HS-5 (cell line): ENCODE results near the gene TM7SF3.
"Not testable (repeated sequence)": the region's sequence is repeated elsewhere in the genome, so short reads cannot be mapped to it uniquely, and the experiment has no call there.

Experiments used
- DNase-seq: peaks from one replicate; pipeline ENCODE4 v3.0.0-alpha.2; 2012; ENCODE audit warnings: low read depth

TM7SF3 gene

DNA sequence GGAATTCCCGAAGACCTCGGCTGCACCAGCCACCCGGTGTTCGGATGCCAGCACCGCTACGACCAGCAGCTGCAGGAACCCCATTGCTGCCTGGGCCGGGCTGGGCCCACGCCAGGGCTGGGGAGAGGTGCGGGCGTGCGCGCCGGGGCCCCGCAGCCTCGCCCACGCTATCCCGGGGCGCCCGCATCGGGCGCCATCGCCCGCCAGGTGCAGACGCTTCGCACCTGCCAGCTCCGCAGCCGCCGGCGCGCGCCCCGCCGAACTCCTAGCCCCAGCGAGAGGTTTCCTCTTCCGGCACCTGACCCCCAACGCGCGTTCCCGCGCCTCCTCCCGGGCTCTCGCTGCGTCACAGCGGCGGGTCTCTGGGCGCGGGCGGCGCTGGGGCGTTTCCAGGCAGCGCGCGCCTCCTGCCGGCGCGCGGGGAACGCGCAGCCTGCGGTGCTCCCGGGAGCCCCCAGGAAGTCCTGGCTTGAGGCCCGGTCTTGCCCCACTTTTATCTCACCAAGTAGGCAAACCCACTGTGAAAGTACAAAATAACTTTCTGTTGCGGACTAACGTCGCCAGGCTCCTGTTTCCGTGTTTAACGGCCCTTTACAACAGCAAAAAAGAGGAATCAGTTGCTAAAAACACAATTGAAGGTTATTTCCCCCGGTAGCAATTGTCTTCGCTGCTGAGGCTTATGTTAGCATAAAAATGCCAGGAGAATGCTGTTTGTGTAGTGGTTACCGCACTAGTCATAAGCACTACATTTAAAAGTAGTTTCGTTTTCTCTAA lies at the start of gene TM7SF3:
Gene TM7SF3, minus strand, starts transcription at position 300 of the 774 bp plus-strand sequence. Its CDS starts 216 bp downstream, at position 84.
- peak; percentile 53 for DNase-seq

GRCh38 chr12:27063250-27063851 lies 49.2 kb upstream of the TM7SF3 start:
- DNase-seq, result no peak

DNA sequence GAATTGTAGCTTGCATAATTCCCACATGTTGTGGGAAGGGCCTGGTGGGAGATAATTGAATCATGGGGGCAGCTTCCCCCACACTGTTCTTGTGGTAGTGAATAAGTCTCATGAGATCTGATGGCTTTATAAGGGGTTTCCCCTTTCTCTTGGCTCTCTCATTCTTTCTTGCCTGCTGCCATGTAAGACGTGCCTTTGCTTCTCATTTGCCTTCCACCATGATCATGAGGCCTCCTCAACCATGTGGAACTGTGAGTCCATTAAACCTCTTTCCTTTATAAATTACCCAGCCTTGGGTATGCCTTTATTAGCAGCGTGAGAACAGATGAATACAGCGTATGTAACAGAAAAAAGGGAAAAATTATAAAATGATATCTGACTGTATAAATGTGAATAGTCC lies 47.1 kb upstream of the TM7SF3 start:
- DNase-seq, result no peak

- DNase-seq, result no peak
Measured at GRCh38 chr12:27060740-27061139, 46.6 kb upstream of the TM7SF3 start.

DNA sequence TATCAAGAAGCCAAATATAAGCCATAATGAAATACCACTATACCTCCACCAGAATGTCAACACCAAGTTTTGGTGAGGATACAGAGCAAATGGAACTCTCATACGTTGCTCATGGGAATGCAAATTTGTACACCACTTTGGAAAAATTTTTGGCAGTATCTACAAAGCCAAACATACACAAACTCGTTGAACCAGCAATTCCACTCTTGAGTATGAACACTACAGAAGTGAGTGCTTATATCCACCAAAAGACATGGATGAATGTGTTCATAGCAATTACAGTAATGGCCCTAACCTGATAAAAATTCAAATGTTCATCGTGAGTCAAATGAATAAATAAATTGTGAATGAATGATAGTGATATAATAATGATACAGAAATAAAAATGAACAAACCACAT lies 43.4 kb upstream of the TM7SF3 start:
- DNase-seq, result no peak

GRCh38 chr12:27055966-27056365 lies 41.8 kb upstream of the TM7SF3 start:
- DNase-seq, result no peak

DNA sequence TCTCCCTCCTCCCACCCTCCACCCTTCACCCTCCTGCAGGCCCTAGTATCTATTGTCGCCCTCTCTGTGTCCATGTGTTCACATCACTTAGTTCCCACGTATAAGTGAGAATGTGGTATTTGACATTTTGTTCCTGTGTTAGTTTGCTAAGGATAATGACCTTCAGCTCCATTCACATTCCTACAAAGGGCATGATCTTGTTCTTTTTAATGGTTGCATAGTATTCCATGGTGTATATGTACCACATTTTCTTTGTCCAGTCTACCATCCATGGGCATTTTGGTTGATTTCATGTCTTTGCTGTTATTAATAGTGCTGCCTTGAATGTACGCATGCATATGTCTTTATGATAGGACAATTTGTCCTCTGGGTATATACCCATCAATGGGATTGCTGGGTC lies 38.6 kb upstream of the TM7SF3 start:
- DNase-seq, result no peak

DNA sequence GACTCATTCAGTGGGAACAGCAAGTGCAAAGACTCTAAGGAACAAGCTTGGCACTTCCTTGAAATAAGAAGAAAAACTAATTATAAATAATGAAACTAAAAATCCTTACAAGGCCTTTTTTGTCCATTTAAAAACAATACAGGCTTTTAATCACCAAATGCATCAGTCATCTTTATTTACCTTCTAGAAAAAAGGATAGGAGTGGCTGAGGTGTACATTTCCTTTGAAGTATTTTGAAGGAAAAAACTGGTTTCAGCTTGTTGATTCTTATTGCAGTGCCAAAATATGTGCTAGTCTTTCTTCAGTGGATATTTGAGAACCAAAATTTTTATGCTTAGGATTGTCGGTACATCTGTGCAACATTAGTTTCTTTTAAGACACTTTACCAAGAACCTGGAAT lies 38.0 kb upstream of the TM7SF3 start:
- no peak for DNase-seq

DNA sequence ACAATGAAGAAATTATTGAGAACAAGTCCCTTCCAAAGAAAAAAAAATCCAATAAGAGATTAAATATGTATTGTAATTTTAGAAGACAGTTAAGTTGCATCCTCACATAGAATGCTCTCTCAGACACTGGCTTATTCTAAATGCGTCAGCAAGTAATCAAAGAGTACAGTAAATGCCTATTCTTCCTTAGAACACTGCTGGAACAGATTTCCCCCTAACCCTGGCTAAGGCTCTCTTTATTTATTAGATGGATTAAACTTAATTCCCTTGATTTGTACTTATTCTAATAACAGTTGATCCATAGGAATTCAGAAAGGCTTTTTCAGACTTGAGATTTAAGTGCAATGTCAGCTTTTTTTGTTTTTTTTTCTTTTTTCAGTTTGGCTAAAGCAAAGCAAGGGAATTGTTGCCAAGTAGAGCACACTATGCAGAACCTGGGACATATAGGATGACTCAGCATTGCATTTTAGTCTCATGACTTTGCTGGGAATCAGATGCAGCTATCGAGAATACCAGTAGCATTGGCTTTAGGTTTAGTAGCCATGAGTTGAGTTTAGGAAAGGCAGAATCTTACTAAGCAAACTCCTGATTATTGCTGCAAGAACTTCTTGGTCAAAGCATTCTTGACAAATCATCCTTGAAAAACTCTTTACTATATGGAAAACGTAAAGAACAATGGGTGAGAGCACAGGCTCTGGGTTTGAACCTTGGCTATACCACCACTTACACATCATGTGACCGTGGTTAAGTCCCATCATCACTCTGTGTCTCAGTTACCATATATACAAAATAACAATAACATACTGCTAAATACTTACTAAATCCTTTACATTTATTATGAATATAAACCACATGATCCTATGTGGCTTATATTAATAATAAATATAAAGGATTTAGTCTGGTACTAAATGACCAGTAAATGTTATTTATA lies 34.9 kb upstream of the TM7SF3 start:
- peak; percentile 76 for DNase-seq

- not testable (repeated sequence) for DNase-seq
Measured at GRCh38 chr12:27042018-27042417, 27.8 kb upstream of the TM7SF3 start.

DNA sequence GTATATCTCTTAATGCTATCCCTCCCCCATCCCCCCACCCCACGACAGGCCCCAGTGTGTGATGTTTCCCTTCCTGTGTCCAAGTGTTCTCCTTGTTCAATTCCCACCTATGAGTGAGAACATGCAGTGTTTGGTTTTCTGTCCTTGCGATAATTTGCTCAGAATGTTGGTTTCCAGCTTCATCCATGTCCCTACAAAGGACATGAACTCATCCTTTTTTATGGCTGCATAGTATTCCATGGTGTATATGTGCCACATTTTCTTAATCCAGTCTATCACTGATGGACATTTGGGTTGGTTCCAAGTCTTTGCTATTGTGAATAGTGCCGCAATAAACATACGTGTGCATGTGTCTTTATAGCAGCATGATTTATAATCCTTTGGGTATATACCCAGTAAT lies 26.5 kb upstream of the TM7SF3 start:
- not testable (repeated sequence) for DNase-seq

DNA sequence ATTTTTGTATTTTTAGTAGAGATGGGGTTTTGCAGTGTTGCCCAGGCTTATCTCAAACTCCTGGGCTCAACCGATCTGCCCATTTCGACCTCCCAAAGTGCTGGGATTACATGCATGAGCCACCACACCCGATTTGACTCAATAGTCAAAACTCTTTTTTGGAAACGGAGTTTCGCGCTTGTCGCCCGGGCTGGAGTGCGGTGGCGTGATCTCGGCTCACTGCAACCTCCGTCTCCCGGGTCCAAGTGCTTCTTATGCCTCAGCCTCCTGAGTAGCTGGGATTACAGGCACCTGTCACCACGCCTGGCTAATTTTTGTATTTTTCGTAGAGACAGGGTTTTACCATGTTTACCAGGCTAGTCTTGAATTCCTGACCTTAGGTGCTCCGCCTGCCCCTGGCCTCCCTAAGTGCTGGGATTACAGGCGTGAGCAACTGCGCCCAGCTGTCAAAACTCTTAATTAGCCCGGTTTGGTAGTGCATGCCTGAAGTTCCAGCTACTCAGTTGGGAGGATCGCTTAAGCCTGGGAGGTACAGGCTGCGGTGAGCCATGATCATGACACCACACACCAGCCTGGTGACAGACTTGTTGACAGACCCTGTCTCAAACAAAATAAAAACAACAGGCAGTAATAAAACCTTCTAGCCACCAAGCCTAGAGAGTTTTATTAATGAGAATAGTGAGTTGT lies 20.6 kb upstream of the TM7SF3 start:
- no peak for DNase-seq

DNA sequence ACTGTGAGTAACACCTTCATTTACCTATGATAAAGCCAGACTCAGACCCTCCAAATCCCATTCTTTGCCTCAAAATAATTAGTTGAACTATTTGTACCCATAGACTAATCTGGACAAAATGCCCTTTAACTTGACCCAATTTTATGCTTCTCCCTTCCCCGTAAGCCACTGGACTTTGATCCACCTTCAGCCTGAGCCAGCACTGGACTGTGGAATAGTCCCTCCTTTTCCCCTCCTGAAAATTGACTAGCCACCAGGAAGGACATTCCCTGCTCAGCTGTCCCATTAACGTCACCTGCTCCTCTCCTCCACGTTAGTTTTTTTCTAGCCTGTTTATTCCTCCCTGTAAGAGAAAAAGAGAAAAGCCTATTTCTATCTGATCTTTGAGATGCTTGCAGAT lies 18.5 kb upstream of the TM7SF3 start:
- DNase-seq, result no peak

GRCh38 chr12:27031531-27031930 lies 17.3 kb upstream of the TM7SF3 start:
- no peak for DNase-seq

GRCh38 chr12:27026257-27026656 lies 12.1 kb upstream of the TM7SF3 start:
- DNase-seq, result no peak

- no peak for DNase-seq
Measured at GRCh38 chr12:27025116-27025515, 10.9 kb upstream of the TM7SF3 start.

GRCh38 chr12:27024291-27024690 lies 10.1 kb upstream of the TM7SF3 start:
- DNase-seq, result no peak

GRCh38 chr12:27020761-27021160 lies 6.6 kb upstream of the TM7SF3 start:
- no peak for DNase-seq

DNA sequence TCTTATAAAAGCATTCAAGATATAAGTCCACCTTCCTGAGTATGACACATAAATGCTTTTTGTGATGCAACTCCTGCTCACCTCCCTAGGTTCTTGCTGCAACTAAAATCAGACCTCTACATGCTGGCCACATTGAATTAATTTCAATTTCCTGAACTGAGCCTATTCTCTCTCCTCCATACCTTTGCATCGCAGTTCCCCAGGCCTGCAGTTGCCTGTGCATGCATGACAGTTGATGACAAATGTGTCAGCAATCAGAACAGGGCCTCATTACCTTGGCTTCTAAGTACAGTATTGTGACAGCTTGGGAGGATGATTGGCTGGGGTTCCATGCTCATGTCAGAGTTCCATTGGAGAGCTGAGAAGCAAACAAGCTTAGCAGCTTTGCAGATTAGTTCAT lies 3.9 kb upstream of the TM7SF3 start:
- no peak for DNase-seq

DNA sequence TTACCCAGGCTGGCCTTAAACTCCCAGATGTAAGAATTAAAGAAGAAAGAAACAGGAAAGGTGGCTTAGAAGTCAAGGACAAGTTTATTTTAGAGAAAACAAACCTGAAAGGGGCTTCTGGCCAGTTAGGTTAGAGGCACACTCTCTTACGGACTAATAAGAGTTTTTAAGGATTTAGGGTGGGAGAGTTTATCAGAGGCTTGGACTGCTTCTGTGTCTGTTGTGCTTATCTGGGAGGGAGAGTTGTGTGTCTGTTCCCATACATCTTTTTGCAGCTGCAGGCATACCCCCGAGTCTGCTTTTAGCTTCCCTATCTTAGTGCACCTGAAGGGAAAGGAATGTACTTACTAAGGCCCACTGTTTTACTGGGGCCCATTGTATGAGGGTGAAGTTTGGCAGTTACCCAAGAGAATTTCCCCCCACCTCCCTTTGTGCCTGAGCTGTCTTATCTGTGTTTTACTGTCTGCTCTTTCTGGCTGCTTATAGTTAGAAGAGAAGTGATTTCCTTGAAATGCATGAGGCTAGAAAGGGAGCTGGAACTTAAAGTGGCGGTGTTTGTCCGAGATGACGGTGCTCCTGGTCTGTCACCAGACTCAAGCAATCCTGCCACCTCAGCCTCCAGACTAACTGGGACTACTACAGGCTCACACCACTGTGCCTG lies 3.1 kb upstream of the TM7SF3 start:
- not testable (repeated sequence) for DNase-seq

GRCh38 chr12:27015730-27016076 lies 1.5 kb upstream of the TM7SF3 start:
- DNase-seq, result no peak
